IMR-90 (cell line): ENCODE measurements around the gene SCN11A. TPM values are rescaled to one million over a fixed set of nuclear protein-coding genes. Genes with fewer than 3 reads are reported as not detected.

Source experiments
- ATAC-seq: fragments of 200-7000 bp; cut with Tn5 transposase; 2 replicates; pipeline ENCODE4 v1.9.1; 2020; ENCODE audit warnings: low read depth, mild to moderate bottlenecking, moderate library complexity
- BruUV-seq: library from RNA; stranded (reverse); fragments of 400-500 nt; replicated peaks from 2 replicates; lab custom pipeline; 2021; lab: Mats Ljungman, UMichigan
- CTCF ChIA-PET: fragments of 300-600 bp; formaldehyde crosslinking; extraction: SDS; loops from one replicate; lab custom pipeline; 2021; ENCODE audit warnings: antibody characterized with exemption; lab: Yijun Ruan, JAX
- POLR2A ChIA-PET: fragments of 300-600 bp; sonication (Branson Sonifier 250); formaldehyde crosslinking; loops from one replicate; lab custom pipeline; 2022; ENCODE audit warnings: antibody characterized with exemption; ENCODE audit not compliant: unreplicated experiment; lab: Charles Lee
- DNase-seq: peaks from one replicate; pipeline ENCODE4 v3.0.0; 2013
- H2AFZ ChIP-seq: replicated peaks from 2 replicates; pipeline ENCODE3; 2013; ENCODE audit warnings: low read length, mild to moderate bottlenecking; ENCODE audit not compliant: poor library complexity
- H2AK5ac ChIP-seq: 2 replicates; pipeline ENCODE4 v1.6.1; 2013; ENCODE audit warnings: low read depth, low read length, inconsistent platforms
- H2AK9ac ChIP-seq: replicated peaks from 2 replicates; pipeline ENCODE3; 2013; ENCODE audit warnings: mild to moderate bottlenecking, low read depth, low read length, moderate library complexity; ENCODE audit not compliant: poor library complexity
- H2BK120ac ChIP-seq: 2 replicates; pipeline ENCODE4 v1.6.1; 2013; ENCODE audit warnings: low read depth, low read length, inconsistent platforms
- H2BK15ac ChIP-seq: 3 replicates; pipeline ENCODE4 v1.6.1; 2013; ENCODE audit warnings: low read depth, low read length, inconsistent platforms
- H2BK20ac ChIP-seq: 2 replicates; pipeline ENCODE4 v1.6.1; 2013; ENCODE audit warnings: low read depth, mild to moderate bottlenecking, inconsistent platforms, low read length, moderate library complexity
- H2BK5ac ChIP-seq: 2 replicates; pipeline ENCODE4 v1.6.1; 2013; ENCODE audit warnings: mild to moderate bottlenecking, low read depth, low read length, inconsistent platforms; ENCODE audit not compliant: poor library complexity, severe bottlenecking
- H3K14ac ChIP-seq: replicated peaks from 2 replicates; pipeline ENCODE4 v1.6.1; 2013; ENCODE audit warnings: low read depth, low read length, inconsistent platforms
- H3K18ac ChIP-seq: 2 replicates; pipeline ENCODE4 v1.6.1; 2013; ENCODE audit warnings: low read depth, low read length, control low read depth
- H3K23ac ChIP-seq: 2 replicates; pipeline ENCODE4 v1.6.1; 2013; ENCODE audit warnings: low read depth, low read length, inconsistent platforms
- H3K27ac ChIP-seq: 2 replicates; pipeline ENCODE4 v1.5.1; 2013; ENCODE audit warnings: mild to moderate bottlenecking, control low read depth, low read length; ENCODE audit not compliant: insufficient read depth
- H3K27me3 ChIP-seq: 2 replicates; pipeline ENCODE4 v1.6.1; 2013; ENCODE audit warnings: low read length; ENCODE audit not compliant: control insufficient read depth, insufficient read depth
- H3K36me3 ChIP-seq: 2 replicates; pipeline ENCODE4 v1.6.1; 2013; ENCODE audit warnings: low read length, mixed read lengths; ENCODE audit not compliant: control insufficient read depth, insufficient read depth
- H3K4ac ChIP-seq: 2 replicates; pipeline ENCODE4 v1.6.1; 2013; ENCODE audit warnings: low read depth, low read length, inconsistent platforms
- H3K4me1 ChIP-seq: 2 replicates; pipeline ENCODE4 v1.6.1; 2013; ENCODE audit warnings: low read length, mixed read lengths; ENCODE audit not compliant: control insufficient read depth, insufficient read depth
- H3K4me2 ChIP-seq: 2 replicates; pipeline ENCODE4 v1.6.1; 2013; ENCODE audit warnings: low read depth, mild to moderate bottlenecking, control low read depth, low read length, moderate library complexity
- H3K4me3 ChIP-seq: 2 replicates; pipeline ENCODE4 v1.5.1; 2013; ENCODE audit warnings: low read depth, mild to moderate bottlenecking, control low read depth, low read length, moderate library complexity; ENCODE audit not compliant: insufficient read depth
- H3K56ac ChIP-seq: 2 replicates; pipeline ENCODE4 v1.6.1; 2013; ENCODE audit warnings: low read length, inconsistent platforms; ENCODE audit not compliant: insufficient read depth; ENCODE audit errors: extremely low read depth
- H3K79me1 ChIP-seq, 2 experiments: 2 replicates each; pipeline ENCODE4 v1.6.1; 2013; ENCODE audit warnings: low read length in 2 of 2, inconsistent platforms in 1 of 2, low read depth in 1 of 2
- H3K9ac ChIP-seq: 2 replicates; pipeline ENCODE4 v1.6.1; 2013; ENCODE audit warnings: low read depth, low read length, control low read depth
- H3K9me1 ChIP-seq: 2 replicates; pipeline ENCODE4 v1.6.1; 2013; ENCODE audit warnings: low read length, inconsistent platforms; ENCODE audit not compliant: insufficient read depth
- H3K9me3 ChIP-seq: 2 replicates; pipeline ENCODE4 v1.6.1; 2013; ENCODE audit warnings: low read length; ENCODE audit not compliant: control insufficient read depth, insufficient read depth
- H4K20me1 ChIP-seq: 2 replicates; pipeline ENCODE4 v1.6.1; 2013; ENCODE audit warnings: low read length, inconsistent platforms; ENCODE audit not compliant: insufficient read depth
- H4K5ac ChIP-seq: 2 replicates; pipeline ENCODE4 v1.6.1; 2013; ENCODE audit warnings: mild to moderate bottlenecking, low read depth, low read length, control low read depth
- H4K8ac ChIP-seq, 2 experiments: 2 replicates each; pipeline ENCODE4 v1.6.1; 2013; ENCODE audit warnings: low read depth in 2 of 2, low read length in 2 of 2, control low read depth in 1 of 2, inconsistent platforms in 1 of 2
- H4K91ac ChIP-seq: 2 replicates; pipeline ENCODE4 v1.6.1; 2013; ENCODE audit warnings: low read depth, low read length, inconsistent platforms; ENCODE audit not compliant: insufficient read depth
- BHLHE40 ChIP-seq: fragments of 150-350 bp; IDR thresholded peaks from 2 replicates; pipeline ENCODE4 v1.6.1; 2016; ENCODE audit warnings: mild to moderate bottlenecking, low read depth, low read length
- CEBPB ChIP-seq: IDR thresholded peaks from 2 replicates; pipeline ENCODE4 v1.6.1; 2012; ENCODE audit warnings: low read depth, low read length, improper control_type of control experiment
- MAFK ChIP-seq: IDR thresholded peaks from 2 replicates; pipeline ENCODE4 v1.6.1; 2012; ENCODE audit warnings: low read depth, low read length, improper control_type of control experiment
- MXI1 ChIP-seq: IDR thresholded peaks from 2 replicates; pipeline ENCODE4 v1.6.1; 2012; ENCODE audit warnings: low read depth, mild to moderate bottlenecking, low read length, moderate library complexity, borderline replicate concordance
- dilution Hi-C: fragments of 300-500 bp; cut with HindIII; formaldehyde crosslinking; loops from one replicate; pipeline ENCODE4 v1.14.3; 2018; ENCODE audit warnings: low sequenced_read_pairs; ENCODE audit not compliant: unreplicated experiment
- in situ Hi-C: fragments of 300-500 bp; cut with MboI; formaldehyde crosslinking; loops from 3 replicates; pipeline ENCODE4 v1.14.3; 2019; ENCODE audit warnings: low sequenced_read_pairs, inconsistent platforms, mixed read lengths
- intact Hi-C: fragments of 100-400 bp; cut with micrococcal nuclease; formaldehyde crosslinking; loops from 2 replicates; pipeline ENCODE4 v1.10.0; 2022
- polyA plus RNA-seq, 3 experiments: library from polyadenylated mRNA; depleted of rRNA; stranded (reverse); fragments of >200 nt; gene quantifications; 2 replicates each; pipeline ENCODE4 v1.2.3, GENCODE V29; 2012; ENCODE audit warnings: low replicate concordance in 1 of 3
- total RNA-seq: library from RNA; depleted of rRNA; stranded (reverse); fragments of >200 nt; gene quantifications from 2 replicates; pipeline ENCODE4 v1.2.3, GENCODE V29; 2012
- TF ChIP-seq, protein P1 (sequence below): conservative IDR thresholded peaks from 2 replicates; pipeline ENCODE4 v1.5.1; 2012; ENCODE audit warnings: mild to moderate bottlenecking, low read depth, low read length, improper control_type of control experiment

The SCN11A gene
- total and polyA plus RNA-seq, 2 of the 4 experiments (the other 2 are of a cell fraction) = under 0.01 to 0.02 TPM

GRCh38 chr3:39038165-39038564 is 13.6 kb downstream of the SCN11A start:
- Histone ChIP-seq H3K36me3 (no peaks in the 10 kb centered on the region), H3K14ac (no peak overlapping the region), H4K91ac (no peak overlapping the region), H3K4me2 (no peak overlapping the region), H4K5ac (no peak overlapping the region), H3K9ac (no peak overlapping the region), H2AFZ (no peak overlapping the region), H2BK5ac (no peak overlapping the region), H4K20me1 (no peaks in the 10 kb centered on the region), H3K56ac (no peak overlapping the region), H3K27ac (no peak overlapping the region), H2BK120ac (no peak overlapping the region), H3K4me1 (no peaks in the 10 kb centered on the region), H3K9me1 (no peaks in the 10 kb centered on the region), H2AK9ac (no peak overlapping the region), H3K4me3 (no peak overlapping the region), H3K79me1 (no peaks in the 10 kb centered on the region), H3K18ac (no peak overlapping the region), H3K27me3 (no peaks in the 10 kb centered on the region; the same call in 1 of the 2 replicates), H2AK5ac (no peak overlapping the region), H3K4ac (no peak overlapping the region), H4K8ac (no peak overlapping the region), H2BK20ac (no peak overlapping the region), H2BK15ac (no peak overlapping the region), H3K9me3 (no peaks in the 10 kb centered on the region; the same call in 1 of the 2 replicates), H3K23ac (no peak overlapping the region)
- BruUV-seq = no TSS peak
- dilution Hi-C loops = no loop called here
- ATAC-seq = peak; percentile 78
- ChIA-PET POLR2A (no interaction called here), CTCF (no interaction called here)
- DNase-seq = peak; percentile 60
- TF ChIP-seq MXI1 (no peak), MAFK (no peak), CEBPB (peak; percentile 85), BHLHE40 (0 out of 2 replicates have a peak, but pooled peaks have one; percentile 12)
- TF ChIP-seq, protein P1, sequence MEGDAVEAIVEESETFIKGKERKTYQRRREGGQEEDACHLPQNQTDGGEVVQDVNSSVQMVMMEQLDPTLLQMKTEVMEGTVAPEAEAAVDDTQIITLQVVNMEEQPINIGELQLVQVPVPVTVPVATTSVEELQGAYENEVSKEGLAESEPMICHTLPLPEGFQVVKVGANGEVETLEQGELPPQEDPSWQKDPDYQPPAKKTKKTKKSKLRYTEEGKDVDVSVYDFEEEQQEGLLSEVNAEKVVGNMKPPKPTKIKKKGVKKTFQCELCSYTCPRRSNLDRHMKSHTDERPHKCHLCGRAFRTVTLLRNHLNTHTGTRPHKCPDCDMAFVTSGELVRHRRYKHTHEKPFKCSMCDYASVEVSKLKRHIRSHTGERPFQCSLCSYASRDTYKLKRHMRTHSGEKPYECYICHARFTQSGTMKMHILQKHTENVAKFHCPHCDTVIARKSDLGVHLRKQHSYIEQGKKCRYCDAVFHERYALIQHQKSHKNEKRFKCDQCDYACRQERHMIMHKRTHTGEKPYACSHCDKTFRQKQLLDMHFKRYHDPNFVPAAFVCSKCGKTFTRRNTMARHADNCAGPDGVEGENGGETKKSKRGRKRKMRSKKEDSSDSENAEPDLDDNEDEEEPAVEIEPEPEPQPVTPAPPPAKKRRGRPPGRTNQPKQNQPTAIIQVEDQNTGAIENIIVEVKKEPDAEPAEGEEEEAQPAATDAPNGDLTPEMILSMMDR = no peak
- in situ Hi-C loops = no loop called here
- intact Hi-C loops = no loop called here
